Measurements from ENCODE around the gene AKAP8.

The AKAP8 gene

DNA sequence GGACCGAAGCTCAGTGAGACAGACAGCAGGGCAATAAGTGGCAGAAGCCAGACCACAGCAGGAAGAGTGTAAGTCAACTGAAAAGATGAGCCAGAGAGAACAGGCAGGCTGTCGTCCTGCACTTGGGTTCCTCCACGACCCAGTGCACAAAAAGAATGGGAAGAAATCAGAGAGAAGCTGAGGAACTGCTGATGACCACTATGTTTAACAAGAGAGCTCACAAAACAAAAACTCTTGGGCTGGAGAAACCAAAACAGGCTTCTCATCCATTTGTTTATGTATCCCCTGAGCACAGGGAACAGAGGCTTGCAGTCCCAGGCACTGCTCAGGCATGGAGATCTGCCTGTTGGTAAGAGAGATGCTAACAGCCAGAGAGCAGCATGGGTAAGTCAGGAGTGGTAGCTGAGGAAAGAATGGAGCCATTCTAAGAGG, 25.2 kb upstream of the AKAP8 start:
- H3K9ac ChIP-seq: no peak overlapping the region
- H3K4me2 ChIP-seq: no peak overlapping the region
- TF ChIP-seq, protein P1, sequence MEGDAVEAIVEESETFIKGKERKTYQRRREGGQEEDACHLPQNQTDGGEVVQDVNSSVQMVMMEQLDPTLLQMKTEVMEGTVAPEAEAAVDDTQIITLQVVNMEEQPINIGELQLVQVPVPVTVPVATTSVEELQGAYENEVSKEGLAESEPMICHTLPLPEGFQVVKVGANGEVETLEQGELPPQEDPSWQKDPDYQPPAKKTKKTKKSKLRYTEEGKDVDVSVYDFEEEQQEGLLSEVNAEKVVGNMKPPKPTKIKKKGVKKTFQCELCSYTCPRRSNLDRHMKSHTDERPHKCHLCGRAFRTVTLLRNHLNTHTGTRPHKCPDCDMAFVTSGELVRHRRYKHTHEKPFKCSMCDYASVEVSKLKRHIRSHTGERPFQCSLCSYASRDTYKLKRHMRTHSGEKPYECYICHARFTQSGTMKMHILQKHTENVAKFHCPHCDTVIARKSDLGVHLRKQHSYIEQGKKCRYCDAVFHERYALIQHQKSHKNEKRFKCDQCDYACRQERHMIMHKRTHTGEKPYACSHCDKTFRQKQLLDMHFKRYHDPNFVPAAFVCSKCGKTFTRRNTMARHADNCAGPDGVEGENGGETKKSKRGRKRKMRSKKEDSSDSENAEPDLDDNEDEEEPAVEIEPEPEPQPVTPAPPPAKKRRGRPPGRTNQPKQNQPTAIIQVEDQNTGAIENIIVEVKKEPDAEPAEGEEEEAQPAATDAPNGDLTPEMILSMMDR (conservative IDR thresholded peaks at IDR 0.05; ENCODE audit: low read depth, low read length): no peak
- H4K20me1 ChIP-seq (ENCODE audit: insufficient read depth): peaks cover 11% of the 10 kb centered on the region; the same call in 1 of the 2 replicates
- peaks cover 80% of the 10 kb centered on the region for H3K79me2 ChIP-seq (ENCODE audit: insufficient read depth, low read depth)
- H3K4me1 ChIP-seq (ENCODE audit: low read depth, poor library complexity, severe bottlenecking): peaks cover 6% of the 10 kb centered on the region
- no peak overlapping the region for H3K27ac ChIP-seq
- no peaks in the 10 kb centered on the region for H3K27me3 ChIP-seq (ENCODE audit: insufficient read depth, low read depth)
- no peak overlapping the region for H2AFZ ChIP-seq (ENCODE audit: low read depth)
- H3K36me3 ChIP-seq (ENCODE audit: insufficient read depth): no peaks in the 10 kb centered on the region
- H3K4me3 ChIP-seq (IDR thresholded peaks at IDR 0.05; ENCODE audit: insufficient read depth, low read depth, low read length): no peak overlapping the region

DNA sequence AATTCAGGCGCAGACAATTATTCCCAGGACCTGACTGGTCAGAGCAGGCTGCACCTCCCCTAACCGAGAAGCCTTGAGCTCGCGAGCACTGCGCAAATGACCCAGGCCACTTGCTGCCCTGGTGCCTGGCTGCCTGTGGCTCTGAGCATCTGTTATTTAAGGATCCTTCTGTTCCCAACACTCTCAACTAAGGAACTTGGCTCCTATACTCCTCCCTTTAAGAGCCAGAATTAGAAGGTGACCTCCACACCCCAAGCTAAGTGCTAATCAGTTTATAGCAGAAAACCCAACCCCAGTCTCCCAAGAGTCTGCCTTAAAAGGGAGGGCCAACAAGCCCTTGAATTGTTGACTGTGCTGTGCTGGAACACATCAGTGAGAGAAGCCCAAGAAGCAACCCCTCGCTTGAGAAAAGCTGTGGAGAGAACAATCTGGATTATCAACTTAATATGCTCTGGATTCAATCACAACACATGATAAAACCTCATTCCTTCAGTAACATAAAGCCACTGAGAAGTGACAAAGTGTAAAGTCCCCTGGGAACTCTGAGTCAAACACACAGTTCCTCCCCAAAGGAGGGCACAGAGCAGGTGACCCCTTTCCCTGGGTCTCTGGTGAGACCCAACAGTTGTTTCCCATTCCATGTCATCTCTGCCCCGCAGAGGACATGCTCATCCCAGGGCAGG, 24.7 kb upstream of the AKAP8 start:
- Histone ChIP-seq H3K4me2 (no peak overlapping the region), H3K4me3 (IDR thresholded peaks at IDR 0.05; ENCODE audit: insufficient read depth, low read depth, low read length) (no peak overlapping the region), H3K27me3 (ENCODE audit: insufficient read depth, low read depth) (no peaks in the 10 kb centered on the region), H3K36me3 (ENCODE audit: insufficient read depth) (no peaks in the 10 kb centered on the region), H3K27ac (no peak overlapping the region), H3K9ac (no peak overlapping the region), H3K4me1 (ENCODE audit: low read depth, poor library complexity, severe bottlenecking) (peaks cover 6% of the 10 kb centered on the region), H2AFZ (ENCODE audit: low read depth) (no peak overlapping the region), H3K79me2 (ENCODE audit: insufficient read depth, low read depth) (peaks cover 74% of the 10 kb centered on the region), H4K20me1 (ENCODE audit: insufficient read depth) (peaks cover 7% of the 10 kb centered on the region; the same call in 1 of the 2 replicates)
- TF ChIP-seq, protein P1 (conservative IDR thresholded peaks at IDR 0.05; ENCODE audit: low read depth, low read length): no peak

DNA sequence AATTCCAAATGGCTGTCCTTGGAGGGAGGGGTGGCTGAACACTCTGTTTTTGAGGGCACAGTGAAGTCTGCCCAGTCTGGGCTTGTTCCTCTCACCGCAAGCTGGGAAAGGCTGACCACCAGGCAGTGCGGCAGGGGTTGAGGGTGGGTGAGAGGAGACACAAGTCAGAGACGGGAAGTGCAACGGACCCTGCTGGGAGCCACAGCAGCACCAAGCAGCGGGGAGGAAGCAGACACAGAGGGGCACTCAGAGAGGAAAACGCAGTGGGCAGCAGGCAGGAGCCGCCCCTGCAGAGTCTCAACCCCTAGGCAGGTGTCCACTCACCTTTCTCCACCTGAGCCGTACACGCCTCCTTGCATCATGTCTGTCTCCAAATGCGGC, 23.6 kb upstream of the AKAP8 start:
- Histone ChIP-seq H3K36me3 (ENCODE audit: insufficient read depth) (no peaks in the 10 kb centered on the region), H3K27ac (no peak overlapping the region), H3K27me3 (ENCODE audit: insufficient read depth, low read depth) (no peaks in the 10 kb centered on the region), H3K9ac (no peak overlapping the region), H3K4me3 (IDR thresholded peaks at IDR 0.05; ENCODE audit: insufficient read depth, low read depth, low read length) (no peak overlapping the region), H3K79me2 (ENCODE audit: insufficient read depth, low read depth) (peaks cover 63% of the 10 kb centered on the region), H3K4me1 (ENCODE audit: low read depth, poor library complexity, severe bottlenecking) (peaks cover 6% of the 10 kb centered on the region), H2AFZ (ENCODE audit: low read depth) (no peak overlapping the region), H4K20me1 (ENCODE audit: insufficient read depth) (peaks cover 7% of the 10 kb centered on the region; the same call in 1 of the 2 replicates), H3K4me2 (no peak overlapping the region)
- TF ChIP-seq, protein P1 (conservative IDR thresholded peaks at IDR 0.05; ENCODE audit: low read depth, low read length): no peak

DNA sequence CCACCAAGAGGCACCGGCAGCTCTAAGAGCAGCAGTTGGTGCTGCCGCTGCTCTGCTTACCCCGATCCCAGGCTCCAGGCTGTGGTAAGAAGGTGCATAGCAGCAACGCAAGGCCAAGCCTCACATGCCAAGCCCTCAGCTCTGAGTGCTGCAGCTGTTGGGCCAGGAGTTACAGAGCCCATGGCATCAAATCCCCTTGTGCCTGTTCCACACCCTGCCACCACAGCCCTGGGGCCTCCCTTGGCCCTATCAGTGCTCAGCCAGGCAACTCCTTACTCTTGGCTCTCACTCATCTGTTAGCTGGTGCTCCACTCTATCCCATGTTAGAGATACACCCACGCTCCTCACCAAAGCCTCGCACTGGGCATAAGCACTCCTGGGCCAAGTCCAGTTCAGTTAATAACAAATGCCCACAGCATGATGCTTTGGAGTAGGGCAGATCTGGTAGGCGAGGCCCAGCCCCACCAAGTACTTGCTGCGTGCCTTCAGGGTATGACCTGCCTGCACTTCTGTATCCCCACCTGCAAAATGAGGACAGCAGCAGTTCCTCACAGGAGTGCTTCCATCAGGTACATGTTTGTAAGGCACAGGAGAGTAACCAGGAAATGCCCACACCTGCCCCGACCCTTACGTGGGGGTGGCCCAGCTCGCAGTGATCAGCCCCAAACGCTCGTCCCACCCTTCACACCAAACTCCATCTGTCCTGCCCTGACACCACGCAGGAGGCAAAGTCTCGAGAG, 23.0 kb upstream of the AKAP8 start:
- Histone ChIP-seq H3K9ac (no peak overlapping the region), H3K36me3 (ENCODE audit: insufficient read depth) (no peaks in the 10 kb centered on the region; the same call in 1 of the 2 replicates), H3K4me1 (ENCODE audit: low read depth, poor library complexity, severe bottlenecking) (peaks cover 4% of the 10 kb centered on the region), H3K79me2 (ENCODE audit: insufficient read depth, low read depth) (peaks cover 58% of the 10 kb centered on the region), H3K4me2 (no peak overlapping the region), H3K4me3 (IDR thresholded peaks at IDR 0.05; ENCODE audit: insufficient read depth, low read depth, low read length) (no peak overlapping the region), H4K20me1 (ENCODE audit: insufficient read depth) (peaks cover 7% of the 10 kb centered on the region; the same call in 1 of the 2 replicates), H2AFZ (ENCODE audit: low read depth) (no peak overlapping the region), H3K27ac (no peak overlapping the region), H3K27me3 (ENCODE audit: insufficient read depth, low read depth) (no peaks in the 10 kb centered on the region)
- TF ChIP-seq, protein P1 (conservative IDR thresholded peaks at IDR 0.05; ENCODE audit: low read depth, low read length): no peak
